HS-27A (cell line): ENCODE measurements around the gene DNAH11.
"Not testable (repeated sequence)": the region's sequence is repeated elsewhere in the genome, so short reads cannot be mapped to it uniquely, and the experiment has no call there.

Source experiments
- DNase-seq: peaks from one replicate; pipeline ENCODE4 v3.0.0-alpha.2; 2012; ENCODE audit warnings: low read depth, missing footprints

Gene DNAH11

DNA sequence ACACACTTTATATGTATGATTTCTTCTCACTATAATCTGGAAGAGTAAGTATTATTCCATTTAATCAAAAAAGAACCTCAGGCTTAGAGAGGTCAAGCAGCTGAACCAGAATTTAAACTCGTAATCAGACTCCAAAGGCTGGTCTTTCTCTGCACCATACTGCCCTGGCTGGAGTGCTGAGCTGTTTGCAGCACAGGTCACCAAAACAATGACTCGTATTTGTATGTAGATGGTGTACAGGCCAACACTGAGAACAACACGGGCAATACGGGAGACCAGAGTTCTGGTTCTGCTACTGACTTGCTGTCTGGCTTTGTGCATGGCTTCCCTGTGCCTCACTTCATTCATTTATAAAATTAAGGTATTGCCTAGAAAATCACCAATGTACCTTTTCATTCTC, 344.9 kb downstream of the DNAH11 start:
- DNase-seq: no peak

DNA sequence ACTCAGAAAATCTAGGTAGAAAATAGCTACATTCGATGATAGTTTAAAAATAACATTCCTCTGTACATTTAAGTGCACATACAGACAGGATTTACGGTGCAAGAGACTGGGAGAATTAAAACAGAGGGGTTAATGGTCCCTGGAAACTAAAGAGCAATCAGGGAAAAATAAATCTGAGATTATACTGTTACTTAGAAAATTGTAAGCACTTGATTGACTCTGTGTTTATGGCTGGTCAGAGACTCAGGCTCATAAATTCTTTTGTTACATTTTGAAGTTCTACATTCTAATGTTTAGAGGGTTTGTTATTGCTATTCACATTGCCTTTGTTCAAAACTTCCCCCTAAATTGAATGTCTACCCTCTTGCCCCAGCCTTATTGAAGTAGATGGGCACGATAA, 348.5 kb downstream of the DNAH11 start:
- no peak for DNase-seq

GRCh38 chr7:21893401-21893800, 350.6 kb downstream of the DNAH11 start:
- no peak for DNase-seq

DNA sequence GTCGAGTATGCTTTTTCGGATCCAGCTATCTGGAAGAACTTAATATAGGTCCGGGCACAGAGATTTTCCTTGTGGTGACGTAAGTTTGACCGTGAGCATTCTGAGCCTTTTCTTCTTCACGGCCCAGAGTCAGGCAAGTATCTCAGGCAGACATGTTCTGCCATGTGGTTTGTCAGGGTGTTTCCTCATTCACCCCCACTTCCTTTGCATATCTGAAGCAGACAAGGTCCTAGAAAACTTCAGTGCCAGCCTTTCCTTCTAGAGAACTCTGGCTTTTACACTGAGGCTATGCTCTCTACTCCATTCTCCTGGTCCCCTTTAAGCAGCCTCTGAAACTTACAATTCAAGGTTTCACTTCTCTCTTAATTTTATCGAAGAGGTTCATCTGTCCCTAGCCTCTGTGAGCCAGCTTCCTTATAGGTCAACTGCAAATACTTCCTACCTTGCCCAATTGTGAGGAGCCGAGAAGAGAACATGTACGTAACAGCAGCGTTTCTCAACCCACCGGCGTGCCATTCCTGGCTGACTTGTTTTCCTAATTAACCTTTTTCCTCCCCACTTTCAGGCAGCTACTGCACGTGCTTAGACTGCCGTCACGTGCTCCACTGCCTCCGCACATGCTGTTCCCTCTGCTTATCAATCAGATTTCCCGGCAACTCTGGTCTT, 355.6 kb downstream of the DNAH11 start:
- no peak for DNase-seq

GRCh38 chr7:21902240-21902639, 359.4 kb downstream of the DNAH11 start:
- DNase-seq: peak; percentile 2

GRCh38 chr7:21903020-21903786, 360.4 kb downstream of the DNAH11 start:
- DNase-seq: no peak

- DNase-seq: no peak
Observed at GRCh38 chr7:21908746-21909145, 365.9 kb downstream of the DNAH11 start.

- DNase-seq: no peak
Observed at GRCh38 chr7:21910253-21910652, 367.4 kb downstream of the DNAH11 start.

DNA sequence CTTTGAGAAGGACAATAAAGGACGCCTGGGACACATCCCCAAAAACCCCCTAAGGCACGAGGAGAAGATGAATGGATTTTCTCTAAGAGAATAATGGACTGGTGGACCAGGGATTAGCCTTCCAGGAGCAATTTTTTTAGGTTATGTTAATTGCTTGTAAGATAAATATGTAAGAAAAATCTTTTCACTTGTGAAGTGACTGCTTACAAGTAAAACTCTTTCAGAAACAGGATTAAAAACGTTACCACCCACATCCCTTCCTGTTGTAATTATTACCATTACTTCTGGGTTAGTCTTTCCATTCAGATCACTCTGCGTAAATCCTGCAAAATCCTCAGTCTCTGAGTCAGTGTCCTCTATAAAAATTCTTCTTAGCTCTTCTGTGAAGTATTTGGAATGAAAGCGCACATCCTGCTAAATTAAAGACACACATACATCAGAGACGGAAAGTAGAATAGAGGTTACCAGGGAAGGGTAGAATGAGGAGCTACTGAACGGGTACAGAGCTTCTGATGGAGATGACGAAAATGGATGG, 368.6 kb downstream of the DNAH11 start:
- no peak for DNase-seq

- no peak for DNase-seq
Observed at GRCh38 chr7:21912305-21912704, 369.5 kb downstream of the DNAH11 start.

GRCh38 chr7:21912931-21913780, 370.3 kb downstream of the DNAH11 start:
- no peak for DNase-seq

DNA sequence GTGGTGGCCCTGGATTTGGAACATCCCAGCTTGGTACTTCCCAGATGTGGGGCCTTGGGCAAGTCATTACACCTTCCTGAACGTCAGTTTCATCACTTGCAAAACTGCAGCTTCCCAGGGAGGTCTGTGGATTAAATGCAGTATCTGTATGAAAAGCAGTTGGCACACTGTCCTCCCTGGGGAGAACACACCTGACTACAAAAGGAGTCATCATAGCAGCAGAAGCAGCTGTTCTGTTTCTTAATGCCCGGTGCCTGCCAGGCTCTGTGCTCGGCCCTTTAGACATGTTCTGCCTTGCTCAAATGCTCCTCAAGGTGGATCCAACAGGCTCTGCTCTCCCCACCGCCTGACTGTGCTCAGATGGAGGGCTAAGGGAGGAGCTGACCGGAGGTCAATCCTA, 371.8 kb downstream of the DNAH11 start:
- no peak for DNase-seq

- no peak for DNase-seq
Observed at GRCh38 chr7:21915140-21915539, 372.3 kb downstream of the DNAH11 start.

- no peak for DNase-seq
Observed at GRCh38 chr7:21916176-21916575, 373.3 kb downstream of the DNAH11 start.

DNA sequence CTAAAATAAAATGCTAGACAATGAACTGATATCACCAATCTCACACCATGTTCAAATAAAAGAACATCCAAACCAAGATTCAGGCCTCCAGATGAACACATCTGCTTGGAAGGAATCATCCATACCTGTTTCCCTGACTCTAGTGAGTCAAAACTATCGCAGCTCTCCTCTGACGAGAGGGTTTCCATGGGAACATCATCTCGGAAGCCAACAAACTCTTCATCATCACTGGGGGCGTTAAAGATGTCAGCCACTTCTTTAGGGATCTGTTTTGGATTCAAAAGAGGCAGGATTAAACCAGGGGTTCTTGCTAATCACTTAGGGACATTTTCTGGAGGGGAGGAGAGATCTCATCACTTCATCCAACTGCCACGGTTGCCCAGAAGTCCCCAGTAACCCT, 373.8 kb downstream of the DNAH11 start:
- DNase-seq: no peak

GRCh38 chr7:21918216-21918615, 375.4 kb downstream of the DNAH11 start:
- no peak for DNase-seq

DNA sequence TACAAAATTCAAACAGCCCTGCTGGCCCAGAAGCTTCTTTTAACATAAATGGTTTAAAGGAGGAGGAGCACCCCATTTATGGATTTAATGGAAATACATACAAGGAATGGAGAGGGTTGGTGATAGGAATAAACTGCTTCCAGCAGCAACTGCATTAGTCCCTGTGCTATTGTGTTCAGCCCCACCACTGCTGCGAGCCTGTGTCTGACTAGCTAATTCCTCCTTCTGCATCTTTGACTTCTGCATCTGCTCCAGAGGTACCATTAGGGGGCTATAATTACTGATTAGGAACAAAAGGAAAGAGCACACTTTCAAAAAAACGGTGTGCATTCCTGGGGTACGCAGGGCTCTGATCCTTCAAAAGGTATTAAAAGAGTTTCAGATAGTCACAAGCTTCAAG, 378.1 kb downstream of the DNAH11 start:
- no peak for DNase-seq

DNA sequence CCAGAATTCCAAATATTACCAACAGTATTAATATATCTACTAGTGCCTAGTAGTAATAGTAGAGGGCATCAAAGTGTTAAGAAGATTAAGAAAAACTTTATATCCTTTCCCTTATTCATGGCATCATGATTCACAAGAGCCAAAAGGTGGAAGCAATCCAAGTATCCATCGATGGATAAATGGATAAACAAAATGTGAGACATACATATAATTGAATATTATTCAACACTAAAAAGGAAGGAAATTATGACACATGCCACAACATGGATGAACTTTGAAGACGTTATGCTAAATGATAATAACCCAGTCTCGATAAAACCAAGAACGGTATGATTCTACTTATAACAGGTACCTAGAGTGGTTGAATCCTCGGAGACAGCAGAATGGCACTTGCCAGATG, 379.8 kb downstream of the DNAH11 start:
- DNase-seq: no peak

DNA sequence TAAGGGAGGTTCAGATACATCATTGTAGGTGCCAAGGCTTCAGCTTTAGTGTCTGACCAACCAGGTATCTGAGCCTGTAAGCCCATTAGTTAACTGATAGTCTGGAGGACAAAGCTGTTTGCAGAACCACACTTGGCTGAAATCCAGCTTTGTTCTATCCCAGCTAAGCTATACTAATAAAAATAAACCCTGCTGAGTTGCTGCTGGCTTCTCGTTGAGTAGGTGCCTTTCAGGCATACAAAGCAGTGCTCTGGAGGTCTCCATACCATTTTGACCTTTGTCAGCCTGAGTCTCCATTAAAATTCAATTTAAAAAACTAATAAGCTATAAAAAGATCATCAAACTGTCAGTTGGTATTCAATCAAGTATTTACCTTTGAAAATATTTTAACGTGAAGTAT, 380.8 kb downstream of the DNAH11 start:
- no peak for DNase-seq

DNA sequence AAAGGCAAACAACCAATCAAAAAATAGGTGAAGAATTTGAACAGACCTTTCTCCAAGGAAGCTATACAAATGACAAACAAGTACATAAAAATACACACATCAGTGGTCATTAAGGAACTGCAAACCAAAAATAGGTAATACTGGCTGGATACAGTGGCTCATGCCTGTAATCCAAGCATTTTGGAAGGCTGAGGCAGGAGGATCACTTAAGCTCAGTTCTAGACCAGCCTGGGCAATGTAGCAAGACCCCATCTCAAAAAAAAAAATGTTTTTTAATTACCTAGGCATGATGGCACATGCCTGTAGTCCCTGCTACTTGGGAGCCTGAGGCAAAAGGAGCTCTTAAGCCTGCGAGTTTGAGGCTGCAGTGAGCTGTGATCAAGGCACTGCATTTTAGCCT, 383.6 kb downstream of the DNAH11 start:
- DNase-seq: no peak

GRCh38 chr7:21927693-21928092, 384.9 kb downstream of the DNAH11 start:
- no peak for DNase-seq

DNA sequence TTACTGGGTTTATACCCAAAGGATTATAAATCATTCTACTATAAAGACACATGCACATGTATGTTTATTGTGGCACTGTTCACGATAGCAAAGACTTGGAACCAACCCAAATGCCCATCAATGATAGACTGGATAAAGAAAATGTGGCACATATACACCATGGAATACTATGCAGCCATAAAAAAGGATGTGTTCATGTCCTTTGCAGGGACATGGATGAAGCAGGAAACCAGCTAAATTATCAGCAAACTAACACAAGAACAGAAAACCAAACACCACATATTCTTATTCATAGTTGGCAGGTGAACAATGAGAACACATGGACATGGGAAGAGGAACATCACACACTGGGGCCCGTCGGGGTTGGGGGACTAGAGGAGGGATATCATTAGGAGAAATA, 390.5 kb downstream of the DNAH11 start:
- not testable (repeated sequence) for DNase-seq

GRCh38 chr7:21934808-21935207, 392.0 kb downstream of the DNAH11 start:
- no peak for DNase-seq
